ENCODE data around the gene KPNA1.

KPNA1 gene

DNA sequence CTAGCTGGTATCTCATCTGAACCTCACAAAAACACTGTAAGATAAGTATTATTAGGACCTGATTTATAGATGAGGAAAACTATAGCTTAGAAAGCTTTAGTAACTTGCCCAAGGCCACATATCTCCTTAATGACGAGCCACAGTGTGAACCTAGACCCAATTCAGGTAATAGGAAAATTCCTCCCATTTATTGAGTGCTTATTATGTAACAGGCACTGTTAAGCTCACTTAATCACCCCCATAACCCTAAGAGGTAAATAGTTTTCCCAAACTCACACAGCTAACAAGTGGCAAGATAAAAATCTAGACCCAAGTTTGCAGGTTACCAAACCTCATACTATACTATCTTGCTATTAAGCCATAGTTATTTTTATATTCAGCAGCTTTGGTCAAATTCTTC, 106.8 kb downstream of the KPNA1 start:
- H3K4me3 ChIP-seq (ENCODE audit: low read length), result no peak overlapping the region
- TF ChIP-seq, protein P1, sequence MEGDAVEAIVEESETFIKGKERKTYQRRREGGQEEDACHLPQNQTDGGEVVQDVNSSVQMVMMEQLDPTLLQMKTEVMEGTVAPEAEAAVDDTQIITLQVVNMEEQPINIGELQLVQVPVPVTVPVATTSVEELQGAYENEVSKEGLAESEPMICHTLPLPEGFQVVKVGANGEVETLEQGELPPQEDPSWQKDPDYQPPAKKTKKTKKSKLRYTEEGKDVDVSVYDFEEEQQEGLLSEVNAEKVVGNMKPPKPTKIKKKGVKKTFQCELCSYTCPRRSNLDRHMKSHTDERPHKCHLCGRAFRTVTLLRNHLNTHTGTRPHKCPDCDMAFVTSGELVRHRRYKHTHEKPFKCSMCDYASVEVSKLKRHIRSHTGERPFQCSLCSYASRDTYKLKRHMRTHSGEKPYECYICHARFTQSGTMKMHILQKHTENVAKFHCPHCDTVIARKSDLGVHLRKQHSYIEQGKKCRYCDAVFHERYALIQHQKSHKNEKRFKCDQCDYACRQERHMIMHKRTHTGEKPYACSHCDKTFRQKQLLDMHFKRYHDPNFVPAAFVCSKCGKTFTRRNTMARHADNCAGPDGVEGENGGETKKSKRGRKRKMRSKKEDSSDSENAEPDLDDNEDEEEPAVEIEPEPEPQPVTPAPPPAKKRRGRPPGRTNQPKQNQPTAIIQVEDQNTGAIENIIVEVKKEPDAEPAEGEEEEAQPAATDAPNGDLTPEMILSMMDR (conservative IDR thresholded peaks at IDR 0.05; ENCODE audit: low read depth, low read length), result no peak
- no peak for DNase-seq (ENCODE audit: low read depth)

DNA sequence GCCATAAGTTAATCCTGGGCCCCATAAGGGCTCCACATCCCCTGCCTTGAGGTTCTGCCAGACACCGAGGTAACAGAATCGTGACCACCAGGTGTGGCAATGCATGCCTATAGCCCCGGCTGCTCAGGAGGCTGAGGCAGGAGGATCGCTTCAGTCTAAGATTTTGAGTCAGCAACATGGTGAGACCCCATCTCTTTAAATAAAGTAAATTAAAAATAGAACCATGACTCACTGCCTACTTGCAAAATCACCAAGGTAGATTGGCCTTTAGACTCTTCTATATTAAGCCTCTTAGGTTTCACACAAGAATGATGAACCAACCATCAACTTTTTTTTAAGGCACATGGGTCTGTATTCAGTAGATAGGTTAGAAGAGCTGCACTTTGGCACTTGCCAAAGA, 108.5 kb downstream of the KPNA1 start:
- DNase-seq (ENCODE audit: low read depth), result no peak
- TF ChIP-seq, protein P1 (conservative IDR thresholded peaks at IDR 0.05; ENCODE audit: low read depth, low read length), result no peak
- no peak overlapping the region for H3K4me3 ChIP-seq (ENCODE audit: low read length)

DNA sequence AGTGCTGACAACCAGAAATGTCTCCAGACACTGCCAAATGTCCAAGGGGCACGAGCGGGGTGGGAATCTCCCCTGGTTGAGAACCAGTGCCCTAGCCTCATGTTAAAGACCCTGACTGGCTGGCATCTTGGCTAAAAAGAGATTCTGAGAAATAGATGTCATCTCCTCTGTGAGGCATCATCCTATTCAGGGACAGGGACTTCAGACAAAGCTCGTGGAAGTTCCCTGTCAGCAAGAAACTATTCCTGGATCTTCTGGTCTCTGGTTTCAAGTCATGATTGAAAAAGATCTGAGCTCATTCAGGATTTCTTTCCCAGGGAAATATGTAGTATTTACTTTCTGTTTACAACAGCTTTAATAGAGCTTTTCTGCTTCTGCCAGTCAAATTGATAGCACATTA, 109.7 kb downstream of the KPNA1 start:
- TF ChIP-seq, protein P1 (conservative IDR thresholded peaks at IDR 0.05; ENCODE audit: low read depth, low read length), result no peak
- H3K4me3 ChIP-seq (ENCODE audit: low read length), result no peak overlapping the region
- DNase-seq (ENCODE audit: low read depth), result no peak

DNA sequence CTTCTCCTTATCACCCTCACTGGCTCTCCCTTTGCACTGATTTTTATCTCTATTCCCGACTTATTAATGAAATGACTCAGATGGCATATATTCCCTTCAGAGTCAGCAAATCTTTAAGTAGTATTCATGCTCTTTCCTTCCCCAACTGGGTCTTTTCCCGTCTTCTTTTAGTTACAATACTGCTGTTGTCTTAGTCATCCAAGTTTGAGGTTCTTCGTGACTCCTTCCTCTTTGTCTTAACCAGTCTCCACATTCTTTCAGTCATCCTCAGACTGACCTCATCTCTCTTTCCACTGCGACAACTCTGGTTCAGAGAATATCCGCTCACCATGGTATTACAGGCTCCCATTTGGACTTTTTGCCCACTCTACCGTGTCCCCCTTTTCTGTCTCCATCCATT, 111.2 kb downstream of the KPNA1 start:
- TF ChIP-seq, protein P1 (conservative IDR thresholded peaks at IDR 0.05; ENCODE audit: low read depth, low read length), result no peak
- no peak for DNase-seq (ENCODE audit: low read depth)

DNA sequence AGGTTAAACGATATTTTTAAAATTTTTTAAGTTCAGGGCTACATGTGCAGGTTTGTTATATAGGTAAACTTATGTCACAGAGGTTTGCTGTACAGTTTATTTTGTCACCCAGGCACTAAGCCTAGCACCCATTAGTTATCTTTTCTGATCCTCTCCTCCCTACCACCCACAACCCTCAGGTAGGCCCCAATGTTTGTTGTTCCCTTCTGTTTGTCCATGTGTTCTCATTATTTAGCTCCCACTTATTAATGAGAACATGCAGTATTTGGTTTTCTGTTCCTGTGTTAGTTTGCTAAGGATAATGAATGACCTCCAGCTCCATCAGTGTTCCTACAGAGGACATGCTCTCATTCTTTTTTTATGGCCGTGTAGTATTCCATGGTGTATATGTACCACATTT, 115.8 kb downstream of the KPNA1 start:
- TF ChIP-seq, protein P1 (conservative IDR thresholded peaks at IDR 0.05; ENCODE audit: low read depth, low read length), result no peak
- no peak overlapping the region for H3K4me3 ChIP-seq (ENCODE audit: low read length)
- DNase-seq (ENCODE audit: low read depth), result no peak

More for the DNA sequence above, 111.2 kb downstream of the KPNA1 start:
- H3K4me3 ChIP-seq (ENCODE audit: low read length), result no peak overlapping the region

DNA sequence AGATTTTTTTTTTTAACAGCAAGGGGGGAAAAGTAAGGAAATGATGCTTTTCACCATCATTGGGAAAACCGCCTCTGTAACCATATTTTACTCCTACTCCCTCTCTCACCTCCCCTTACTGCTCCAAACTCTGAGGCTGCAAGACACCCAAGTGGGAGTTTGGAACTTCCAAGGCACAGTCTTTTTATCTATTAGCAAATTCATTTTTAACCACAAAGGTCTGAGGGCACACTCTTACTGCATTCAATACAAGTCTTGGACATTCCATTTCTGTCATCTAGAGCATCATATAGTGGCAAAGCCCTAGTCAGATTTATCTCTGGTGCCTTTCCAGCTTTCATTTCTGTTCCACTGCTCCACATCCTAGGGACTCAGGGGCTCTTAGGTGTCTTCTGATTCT, 117.5 kb downstream of the KPNA1 start:
- DNase-seq (ENCODE audit: low read depth), result no peak
- no peak overlapping the region for H3K4me3 ChIP-seq (ENCODE audit: low read length)
- TF ChIP-seq, protein P1 (conservative IDR thresholded peaks at IDR 0.05; ENCODE audit: low read depth, low read length), result no peak

DNA sequence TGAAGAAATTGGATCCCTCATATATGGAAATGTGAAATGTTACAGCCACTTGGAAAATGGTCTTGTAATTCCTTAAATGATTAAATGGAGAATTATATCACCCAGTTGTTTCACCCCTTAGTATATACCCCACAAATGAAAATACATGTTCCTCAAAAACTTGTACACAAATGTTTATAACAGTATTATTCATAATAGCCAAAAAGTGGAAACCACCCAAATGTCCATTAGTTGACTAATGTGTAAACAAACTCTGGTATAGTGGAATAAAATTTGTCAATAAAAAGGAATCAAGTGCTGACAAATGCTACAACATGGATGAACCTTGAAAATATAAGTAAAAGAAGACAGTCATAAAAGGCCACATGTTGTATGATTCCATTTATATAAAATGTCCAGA, 118.2 kb downstream of the KPNA1 start:
- DNase-seq (ENCODE audit: low read depth), result no peak
- H3K4me3 ChIP-seq (ENCODE audit: low read length), result no peak overlapping the region
- TF ChIP-seq, protein P1 (conservative IDR thresholded peaks at IDR 0.05; ENCODE audit: low read depth, low read length), result no peak

Data from retinal pigment epithelial cell (primary cell).